HepG2 (cell line): ENCODE measurements around the gene CAVIN3. TPM values are rescaled to one million over a fixed set of nuclear protein-coding genes. Genes with fewer than 3 reads are reported as not detected.

Experiments used
- BRCA1 ChIP-seq: sonication (generic); formaldehyde crosslinking; IDR thresholded peaks from 2 replicates; pipeline ENCODE4 v1.4.0; 2020; ENCODE audit warnings: missing genetic modification reagents
- CBX1 ChIP-seq: IDR thresholded peaks from one replicate; pipeline ENCODE4 v1.6.1; 2016; ENCODE audit warnings: antibody characterized with exemption, low read depth
- DMAP1 ChIP-seq: IDR thresholded peaks from 2 replicates; pipeline ENCODE4 v1.6.1; 2016
- FIP1L1 ChIP-seq: fragments of 200-400 bp; formaldehyde crosslinking; IDR thresholded peaks from 2 replicates; pipeline ENCODE4 v1.6.1; 2018; ENCODE audit warnings: low read depth, mild to moderate bottlenecking, low read length, moderate library complexity, borderline replicate concordance; ENCODE audit not compliant: insufficient read depth
- GATA4 ChIP-seq: sonication (generic); IDR thresholded peaks from 2 replicates; pipeline ENCODE4 v1.6.1; 2016; ENCODE audit warnings: antibody characterized with exemption, low read depth, borderline replicate concordance
- HNF4A ChIP-seq: sonication (generic); formaldehyde crosslinking; IDR thresholded peaks from 2 replicates; pipeline ENCODE4 v1.4.0; 2020; ENCODE audit warnings: missing genetic modification reagents
- KLF11 ChIP-seq: IDR thresholded peaks from 2 replicates; pipeline ENCODE4 v1.6.1; 2016; ENCODE audit warnings: missing compliant biosample characterization
- KLF9 ChIP-seq: IDR thresholded peaks from 2 replicates; pipeline ENCODE4 v1.6.1; 2016; ENCODE audit warnings: low read depth
- MZF1 ChIP-seq: sonication (generic); formaldehyde crosslinking; IDR thresholded peaks from 2 replicates; pipeline ENCODE4 v1.8.1; 2023; ENCODE audit warnings: mild to moderate bottlenecking, missing genetic modification reagents, borderline replicate concordance
- PAF1 ChIP-seq: IDR thresholded peaks from 2 replicates; pipeline ENCODE4 v1.6.1; 2016; ENCODE audit warnings: missing genetic modification reagents, missing compliant biosample characterization
- PRMT3 ChIP-seq: sonication (generic); formaldehyde crosslinking; IDR thresholded peaks from 2 replicates; pipeline ENCODE4 v1.8.1; 2022; ENCODE audit warnings: low read depth, mild to moderate bottlenecking, moderate library complexity, missing genetic modification reagents, borderline replicate concordance
- SMAD3 ChIP-seq: sonication (generic); formaldehyde crosslinking; IDR thresholded peaks from 2 replicates; pipeline ENCODE4 v1.4.0; 2020; ENCODE audit warnings: missing genetic modification reagents
- SUZ12 ChIP-seq: fragments of 150-350 bp; IDR thresholded peaks from 2 replicates; pipeline ENCODE4 v1.6.1; 2014; ENCODE audit warnings: low read depth, low read length
- TARDBP ChIP-seq: sonication (generic); formaldehyde crosslinking; IDR thresholded peaks from 2 replicates; pipeline ENCODE4 v1.8.0; 2022; ENCODE audit warnings: mild to moderate bottlenecking, missing genetic modification reagents
- WIZ ChIP-seq: sonication (generic); formaldehyde crosslinking; IDR thresholded peaks from 2 replicates; pipeline ENCODE4 v1.5.1; 2020; ENCODE audit warnings: mild to moderate bottlenecking, missing genetic modification reagents
- ZFP36 ChIP-seq: fragments of 150-350 bp; IDR thresholded peaks from 2 replicates; pipeline ENCODE4 v1.6.1; 2018; ENCODE audit warnings: borderline replicate concordance, low read length, low read depth; ENCODE audit not compliant: partially characterized antibody
- ZMYM4 ChIP-seq: sonication (generic); formaldehyde crosslinking; IDR thresholded peaks from 2 replicates; pipeline ENCODE4 v1.8.1; 2023; ENCODE audit warnings: mild to moderate bottlenecking, missing genetic modification reagents
- ZNF138 ChIP-seq: sonication (generic); formaldehyde crosslinking; IDR thresholded peaks from 2 replicates; pipeline ENCODE4 v1.5.0; 2020; ENCODE audit warnings: mild to moderate bottlenecking, low read depth, missing genetic modification reagents
- ZNF24 ChIP-seq: fragments of 450-650 bp; IDR thresholded peaks from 2 replicates; pipeline ENCODE4 v1.6.1; 2017; ENCODE audit warnings: antibody characterized with exemption, mild to moderate bottlenecking
- ZNF672 ChIP-seq: sonication (generic); formaldehyde crosslinking; IDR thresholded peaks from 2 replicates; pipeline ENCODE4 v1.8.1; 2022; ENCODE audit warnings: missing genetic modification reagents
- ZNF746 ChIP-seq: sonication (generic); formaldehyde crosslinking; IDR thresholded peaks from 2 replicates; pipeline ENCODE4 v1.8.0; 2022; ENCODE audit warnings: mild to moderate bottlenecking, missing genetic modification reagents
- ZNF75D ChIP-seq: sonication (generic); formaldehyde crosslinking; IDR thresholded peaks from 2 replicates; pipeline ENCODE4 v1.8.1; 2023; ENCODE audit warnings: missing genetic modification reagents, mild to moderate bottlenecking, borderline replicate concordance
- polyA plus RNA-seq, 8 experiments: library from polyadenylated mRNA; depleted of rRNA in 3 of 8; stranded (reverse) in 7 of 8; unstranded in 1 of 8; fragments of >200 nt; fragmentation: Illumina TruSeq in 4 of 8; extraction: Trizol in 4 of 8; gene quantifications; 2 replicates each; pipeline versions ENCODE4 v1.2.1 to v1.2.3, GENCODE V29; 2011 to 2016; ENCODE audit warnings: low read depth in 4 of 8, missing spikeins in 1 of 8, mixed read lengths in 1 of 8; ENCODE audit not compliant: insufficient read depth in 1 of 8
- total RNA-seq, 5 experiments: library from RNA; depleted of rRNA; stranded (reverse); fragments of >200 nt; fragmentation: Illumina TruSeq; extraction: Trizol; gene quantifications; 2 replicates each; pipeline ENCODE4 v1.2.3, GENCODE V29; 2016; ENCODE audit warnings: low read depth in 1 of 5
- TF ChIP-seq, protein P1 (sequence below): sonication (generic); formaldehyde crosslinking; IDR thresholded peaks from 2 replicates; pipeline ENCODE4 v1.8.1; 2023; ENCODE audit warnings: mild to moderate bottlenecking, inconsistent platforms, moderate library complexity, missing genetic modification reagents, borderline replicate concordance
- TF ChIP-seq, protein P2 (sequence below): sonication (generic); formaldehyde crosslinking; IDR thresholded peaks from 2 replicates; pipeline ENCODE4 v1.5.0; 2020; ENCODE audit warnings: mild to moderate bottlenecking, missing genetic modification reagents
- TF ChIP-seq, protein P3 (sequence below): sonication (generic); formaldehyde crosslinking; IDR thresholded peaks from 2 replicates; pipeline ENCODE4 v1.5.0; 2020; ENCODE audit warnings: mild to moderate bottlenecking, missing genetic modification reagents, borderline replicate concordance

CAVIN3 gene
- total and polyA plus RNA-seq, 2 of the 13 experiments (the other 11 are each of a cell fraction or from before 2014, with no cell fraction given): not detected

DNA sequence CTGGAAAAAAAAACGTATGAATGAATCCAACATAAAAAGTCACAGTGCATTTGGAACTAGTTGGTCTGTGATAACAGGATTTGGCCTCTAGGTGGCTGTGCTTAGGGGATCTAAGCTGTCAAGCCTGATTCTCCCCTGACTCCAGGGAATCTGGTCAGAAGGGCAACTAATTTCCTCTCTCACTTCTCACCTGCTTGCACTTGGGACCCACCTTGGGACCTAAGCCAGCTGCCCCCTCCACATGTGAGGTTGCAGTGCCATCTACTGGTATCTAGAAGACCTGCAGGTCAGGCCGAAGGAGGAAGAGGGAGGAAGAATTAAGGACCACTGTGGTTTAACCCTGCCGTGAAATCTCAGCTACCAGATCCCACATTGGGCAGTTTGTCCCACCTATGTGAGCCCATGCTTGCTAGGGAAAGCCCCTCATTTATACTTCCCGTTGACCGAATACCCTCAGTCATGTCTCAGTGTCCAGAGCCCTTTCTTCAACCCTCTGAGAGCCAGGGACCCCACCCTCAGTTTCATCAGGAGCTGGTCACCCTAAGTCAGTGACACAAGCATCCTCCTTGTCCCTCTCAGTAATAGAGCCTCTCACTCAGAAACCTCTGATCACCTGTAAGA lies 33.2 kb upstream of the CAVIN3 start (continued):
- TF ChIP-seq ZMYM4 (CRISPR knock-in tag) (peak; percentile 85), MZF1 (CRISPR knock-in tag) (no peak), ZNF672 (CRISPR knock-in tag) (no peak), ZNF746 (no peak), WIZ (CRISPR knock-in tag) (no peak), GATA4 (no peak), CBX1 (no peak), KLF9 (no peak), KLF11 (CRISPR knock-in tag) (no peak), SUZ12 (no peak), ZFP36 (no peak), PRMT3 (CRISPR knock-in tag) (no peak), SMAD3 (CRISPR knock-in tag) (no peak), ZNF24 (no peak), ZNF75D (CRISPR knock-in tag) (no peak), PAF1 (CRISPR knock-in tag) (no peak), TARDBP (CRISPR knock-in tag) (0 out of 2 replicates have a peak, but pooled peaks have one; percentile 42), ZNF138 (CRISPR knock-in tag) (no peak), HNF4A (CRISPR knock-in tag) (peak; percentile 96), BRCA1 (CRISPR knock-in tag) (no peak), DMAP1 (no peak), FIP1L1 (no peak)
- TF ChIP-seq, protein P1, sequence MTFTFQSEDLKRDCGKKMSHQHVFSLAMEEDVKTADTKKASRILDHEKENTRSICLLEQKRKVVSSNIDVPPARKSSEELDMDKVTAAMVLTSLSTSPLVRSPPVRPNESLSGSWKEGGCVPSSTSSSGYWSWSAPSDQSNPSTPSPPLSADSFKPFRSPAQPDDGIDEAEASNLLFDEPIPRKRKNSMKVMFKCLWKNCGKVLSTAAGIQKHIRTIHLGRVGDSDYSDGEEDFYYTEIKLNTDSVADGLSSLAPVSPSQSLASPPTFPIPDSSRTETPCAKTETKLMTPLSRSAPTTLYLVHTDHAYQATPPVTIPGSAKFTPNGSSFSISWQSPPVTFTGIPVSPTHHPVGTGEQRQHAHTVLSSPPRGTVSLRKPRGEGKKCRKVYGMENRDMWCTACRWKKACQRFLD (CRISPR knock-in tag): no peak
- TF ChIP-seq, protein P2, sequence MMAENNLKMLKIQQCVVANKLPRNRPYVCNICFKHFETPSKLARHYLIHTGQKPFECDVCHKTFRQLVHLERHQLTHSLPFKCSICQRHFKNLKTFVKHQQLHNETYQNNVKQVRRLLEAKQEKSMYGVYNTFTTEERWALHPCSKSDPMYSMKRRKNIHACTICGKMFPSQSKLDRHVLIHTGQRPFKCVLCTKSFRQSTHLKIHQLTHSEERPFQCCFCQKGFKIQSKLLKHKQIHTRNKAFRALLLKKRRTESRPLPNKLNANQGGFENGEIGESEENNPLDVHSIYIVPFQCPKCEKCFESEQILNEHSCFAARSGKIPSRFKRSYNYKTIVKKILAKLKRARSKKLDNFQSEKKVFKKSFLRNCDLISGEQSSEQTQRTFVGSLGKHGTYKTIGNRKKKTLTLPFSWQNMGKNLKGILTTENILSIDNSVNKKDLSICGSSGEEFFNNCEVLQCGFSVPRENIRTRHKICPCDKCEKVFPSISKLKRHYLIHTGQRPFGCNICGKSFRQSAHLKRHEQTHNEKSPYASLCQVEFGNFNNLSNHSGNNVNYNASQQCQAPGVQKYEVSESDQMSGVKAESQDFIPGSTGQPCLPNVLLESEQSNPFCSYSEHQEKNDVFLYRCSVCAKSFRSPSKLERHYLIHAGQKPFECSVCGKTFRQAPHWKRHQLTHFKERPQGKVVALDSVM (CRISPR knock-in tag): no peak
- TF ChIP-seq, protein P3, sequence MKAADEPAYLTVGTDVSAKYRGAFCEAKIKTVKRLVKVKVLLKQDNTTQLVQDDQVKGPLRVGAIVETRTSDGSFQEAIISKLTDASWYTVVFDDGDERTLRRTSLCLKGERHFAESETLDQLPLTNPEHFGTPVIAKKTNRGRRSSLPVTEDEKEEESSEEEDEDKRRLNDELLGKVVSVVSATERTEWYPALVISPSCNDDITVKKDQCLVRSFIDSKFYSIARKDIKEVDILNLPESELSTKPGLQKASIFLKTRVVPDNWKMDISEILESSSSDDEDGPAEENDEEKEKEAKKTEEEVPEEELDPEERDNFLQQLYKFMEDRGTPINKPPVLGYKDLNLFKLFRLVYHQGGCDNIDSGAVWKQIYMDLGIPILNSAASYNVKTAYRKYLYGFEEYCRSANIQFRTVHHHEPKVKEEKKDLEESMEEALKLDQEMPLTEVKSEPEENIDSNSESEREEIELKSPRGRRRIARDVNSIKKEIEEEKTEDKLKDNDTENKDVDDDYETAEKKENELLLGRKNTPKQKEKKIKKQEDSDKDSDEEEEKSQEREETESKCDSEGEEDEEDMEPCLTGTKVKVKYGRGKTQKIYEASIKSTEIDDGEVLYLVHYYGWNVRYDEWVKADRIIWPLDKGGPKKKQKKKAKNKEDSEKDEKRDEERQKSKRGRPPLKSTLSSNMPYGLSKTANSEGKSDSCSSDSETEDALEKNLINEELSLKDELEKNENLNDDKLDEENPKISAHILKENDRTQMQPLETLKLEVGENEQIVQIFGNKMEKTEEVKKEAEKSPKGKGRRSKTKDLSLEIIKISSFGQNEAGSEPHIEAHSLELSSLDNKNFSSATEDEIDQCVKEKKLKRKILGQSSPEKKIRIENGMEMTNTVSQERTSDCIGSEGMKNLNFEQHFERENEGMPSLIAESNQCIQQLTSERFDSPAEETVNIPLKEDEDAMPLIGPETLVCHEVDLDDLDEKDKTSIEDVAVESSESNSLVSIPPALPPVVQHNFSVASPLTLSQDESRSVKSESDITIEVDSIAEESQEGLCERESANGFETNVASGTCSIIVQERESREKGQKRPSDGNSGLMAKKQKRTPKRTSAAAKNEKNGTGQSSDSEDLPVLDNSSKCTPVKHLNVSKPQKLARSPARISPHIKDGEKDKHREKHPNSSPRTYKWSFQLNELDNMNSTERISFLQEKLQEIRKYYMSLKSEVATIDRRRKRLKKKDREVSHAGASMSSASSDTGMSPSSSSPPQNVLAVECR (CRISPR knock-in tag): no peak; the same call in 1 of the 2 replicates
